ENCODE results near the gene IQCM. TPM values are rescaled to one million over a fixed set of nuclear protein-coding genes. Genes with fewer than 3 reads are reported as not detected.

The IQCM gene
- polyA plus RNA-seq, 1 of the 3 experiments (the other 2 are of a cell fraction), result not detected

DNA sequence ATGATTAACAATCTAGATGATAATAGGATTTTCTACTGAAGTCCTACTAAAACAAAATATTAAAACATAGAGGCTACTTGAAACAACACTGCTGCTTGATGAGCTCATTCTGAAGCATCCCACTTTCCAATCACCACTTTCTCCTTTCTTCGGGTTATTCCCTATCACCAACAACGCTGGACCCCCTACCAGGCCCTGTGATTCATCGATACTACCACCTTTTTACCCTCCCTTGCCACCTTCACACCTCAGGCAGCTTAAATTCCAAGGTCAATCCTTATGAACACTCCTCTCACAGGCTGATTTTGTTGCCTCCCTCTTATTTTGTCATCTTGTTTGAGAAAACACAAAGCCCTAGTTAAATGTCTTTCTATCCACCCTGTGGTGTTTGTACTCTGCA is 102.6 kb downstream of the IQCM start (continued):
- no peak for TF ChIP-seq ZBTB33 (IDR thresholded peaks at IDR 0.05; ENCODE audit: borderline replicate concordance, low read depth)
- TF ChIP-seq ELF1 (IDR thresholded peaks at IDR 0.05), result no peak
- TF ChIP-seq POLR2AphosphoS5 (IDR thresholded peaks at IDR 0.05; ENCODE audit: low read depth, low read length), result no peak
- TF ChIP-seq, protein P1, sequence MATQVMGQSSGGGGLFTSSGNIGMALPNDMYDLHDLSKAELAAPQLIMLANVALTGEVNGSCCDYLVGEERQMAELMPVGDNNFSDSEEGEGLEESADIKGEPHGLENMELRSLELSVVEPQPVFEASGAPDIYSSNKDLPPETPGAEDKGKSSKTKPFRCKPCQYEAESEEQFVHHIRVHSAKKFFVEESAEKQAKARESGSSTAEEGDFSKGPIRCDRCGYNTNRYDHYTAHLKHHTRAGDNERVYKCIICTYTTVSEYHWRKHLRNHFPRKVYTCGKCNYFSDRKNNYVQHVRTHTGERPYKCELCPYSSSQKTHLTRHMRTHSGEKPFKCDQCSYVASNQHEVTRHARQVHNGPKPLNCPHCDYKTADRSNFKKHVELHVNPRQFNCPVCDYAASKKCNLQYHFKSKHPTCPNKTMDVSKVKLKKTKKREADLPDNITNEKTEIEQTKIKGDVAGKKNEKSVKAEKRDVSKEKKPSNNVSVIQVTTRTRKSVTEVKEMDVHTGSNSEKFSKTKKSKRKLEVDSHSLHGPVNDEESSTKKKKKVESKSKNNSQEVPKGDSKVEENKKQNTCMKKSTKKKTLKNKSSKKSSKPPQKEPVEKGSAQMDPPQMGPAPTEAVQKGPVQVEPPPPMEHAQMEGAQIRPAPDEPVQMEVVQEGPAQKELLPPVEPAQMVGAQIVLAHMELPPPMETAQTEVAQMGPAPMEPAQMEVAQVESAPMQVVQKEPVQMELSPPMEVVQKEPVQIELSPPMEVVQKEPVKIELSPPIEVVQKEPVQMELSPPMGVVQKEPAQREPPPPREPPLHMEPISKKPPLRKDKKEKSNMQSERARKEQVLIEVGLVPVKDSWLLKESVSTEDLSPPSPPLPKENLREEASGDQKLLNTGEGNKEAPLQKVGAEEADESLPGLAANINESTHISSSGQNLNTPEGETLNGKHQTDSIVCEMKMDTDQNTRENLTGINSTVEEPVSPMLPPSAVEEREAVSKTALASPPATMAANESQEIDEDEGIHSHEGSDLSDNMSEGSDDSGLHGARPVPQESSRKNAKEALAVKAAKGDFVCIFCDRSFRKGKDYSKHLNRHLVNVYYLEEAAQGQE (IDR thresholded peaks at IDR 0.05; ENCODE audit: low read depth, low read length), result no peak
- TF ChIP-seq MEF2A (IDR thresholded peaks at IDR 0.05; ENCODE audit: borderline replicate concordance, low read depth), result no peak
- TF ChIP-seq TCF12 (IDR thresholded peaks at IDR 0.05), result no peak
- no peak for TF ChIP-seq GABPA (IDR thresholded peaks at IDR 0.05; ENCODE audit: low read depth)

GRCh38 chr4:149711593-149712365 is 103.9 kb downstream of the IQCM start:
- H4K20me1 ChIP-seq (ENCODE audit: insufficient read depth), result no peaks in the 10 kb centered on the region
- WGBS (ENCODE audit: low lambda C conversion rate), result 3% methylated on average over 2 of the region's 2 CpGs
- H3K9me2 ChIP-seq, result no peaks in the 10 kb centered on the region
- no peaks in the 10 kb centered on the region for H3F3A ChIP-seq (replicated peaks; ENCODE audit: insufficient read depth)
- H2AFZ ChIP-seq (ENCODE audit: low read depth), result no peak overlapping the region
- ChIA-PET CTCF (no interaction called here), POLR2A (no interaction called here)
- H3K4me1 ChIP-seq (ENCODE audit: control insufficient read depth in 1 of 2, insufficient read depth in 2 of 2, low read depth in 1 of 2, low read length in 1 of 2), result no peaks in the 10 kb centered on the region
- no peak overlapping the region for H3K9ac ChIP-seq
- H3K27ac ChIP-seq (ENCODE audit: low read depth in 2 of 2, low read length in 1 of 2), result no peak overlapping the region
- H3K4me2 ChIP-seq, result no peak overlapping the region
- no peaks in the 10 kb centered on the region for H3K9me3 ChIP-seq
- TF ChIP-seq TCF12 (IDR thresholded peaks at IDR 0.05) (no peak), TAF1 (IDR thresholded peaks at IDR 0.05; ENCODE audit: borderline replicate concordance, low read depth, low read length) (no peak), POLR2AphosphoS5 (IDR thresholded peaks at IDR 0.05; ENCODE audit: low read depth, low read length) (no peak), ZBTB33 (IDR thresholded peaks at IDR 0.05; ENCODE audit: borderline replicate concordance, low read depth) (no peak), MXI1 (IDR thresholded peaks at IDR 0.05; ENCODE audit: low read depth, low read length) (no peak), MEF2A (IDR thresholded peaks at IDR 0.05; ENCODE audit: borderline replicate concordance, low read depth) (no peak), CHD2 (IDR thresholded peaks at IDR 0.05; ENCODE audit: low read length, partially characterized antibody) (no peak)
- TF ChIP-seq, protein P2, sequence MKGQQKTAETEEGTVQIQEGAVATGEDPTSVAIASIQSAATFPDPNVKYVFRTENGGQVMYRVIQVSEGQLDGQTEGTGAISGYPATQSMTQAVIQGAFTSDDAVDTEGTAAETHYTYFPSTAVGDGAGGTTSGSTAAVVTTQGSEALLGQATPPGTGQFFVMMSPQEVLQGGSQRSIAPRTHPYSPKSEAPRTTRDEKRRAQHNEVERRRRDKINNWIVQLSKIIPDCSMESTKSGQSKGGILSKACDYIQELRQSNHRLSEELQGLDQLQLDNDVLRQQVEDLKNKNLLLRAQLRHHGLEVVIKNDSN (IDR thresholded peaks at IDR 0.05; ENCODE audit: borderline replicate concordance, low read depth), result no peak
- no peak overlapping the region for H3K4me3 ChIP-seq (ENCODE audit: low read depth in 2 of 2, low read length in 1 of 2)
- H3K36me3 ChIP-seq (replicated peaks in 1 of 2; ENCODE audit: control insufficient read depth in 1 of 2, insufficient read depth in 2 of 2, low read length in 1 of 2), result no peaks in the 10 kb centered on the region
- H3K79me2 ChIP-seq (ENCODE audit: insufficient read depth), result no peaks in the 10 kb centered on the region
- no peak for DNase-seq
- no peaks in the 10 kb centered on the region for H3K27me3 ChIP-seq (ENCODE audit: insufficient read depth)

Measured in SK-N-SH (cell line).